ENCODE results near the gene PRPF4.
A peak's percentile ranks its signal among the peaks of the same experiment; 100 is the strongest.

PRPF4 gene

DNA sequence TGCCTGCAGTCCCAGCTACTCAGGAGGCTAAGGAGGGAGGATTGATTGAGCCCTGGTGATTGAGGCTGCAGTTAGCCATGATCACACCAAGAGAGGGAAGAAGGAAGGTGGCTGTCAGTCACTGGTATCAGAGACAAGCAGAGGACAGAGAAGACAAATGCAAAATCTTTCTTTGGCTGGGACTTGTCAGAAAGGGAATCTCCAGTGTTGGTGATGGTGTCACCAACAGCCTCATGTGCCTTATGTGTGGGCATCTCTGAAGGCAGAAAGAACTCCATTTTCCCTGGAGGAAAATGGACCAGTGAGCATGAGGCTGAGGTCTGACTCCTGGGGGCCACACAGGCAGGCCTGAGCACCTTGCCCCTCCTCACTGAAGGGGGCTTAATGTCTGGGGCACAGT lies 39.8 kb downstream of the PRPF4 start:
- DNase-seq = no peak

DNA sequence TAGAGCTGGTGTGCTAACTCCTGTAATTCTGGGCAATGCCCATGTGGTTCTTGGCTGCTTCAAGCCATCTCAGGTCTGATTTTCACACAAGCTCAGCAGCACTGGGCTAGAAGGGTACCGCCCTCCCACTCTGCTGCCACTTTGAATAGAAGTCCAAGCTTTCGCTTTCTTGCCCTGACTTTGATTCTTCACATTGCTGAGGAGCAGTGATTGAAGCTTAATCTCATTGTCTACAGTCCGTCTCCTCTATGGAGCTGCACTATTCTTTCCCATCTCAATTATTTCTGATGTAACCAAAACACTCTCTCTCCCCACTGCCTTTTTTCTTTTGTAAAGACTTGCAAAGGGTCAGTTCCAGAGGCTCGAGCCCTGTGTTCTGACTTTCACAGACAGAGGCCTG lies 40.6 kb downstream of the PRPF4 start:
- no peak for DNase-seq

- DNase-seq = no peak
Measured at GRCh38 chr9:113317777-113318176, 42.3 kb downstream of the PRPF4 start.

GRCh38 chr9:113319054-113319453 lies 43.6 kb downstream of the PRPF4 start:
- DNase-seq = no peak

DNA sequence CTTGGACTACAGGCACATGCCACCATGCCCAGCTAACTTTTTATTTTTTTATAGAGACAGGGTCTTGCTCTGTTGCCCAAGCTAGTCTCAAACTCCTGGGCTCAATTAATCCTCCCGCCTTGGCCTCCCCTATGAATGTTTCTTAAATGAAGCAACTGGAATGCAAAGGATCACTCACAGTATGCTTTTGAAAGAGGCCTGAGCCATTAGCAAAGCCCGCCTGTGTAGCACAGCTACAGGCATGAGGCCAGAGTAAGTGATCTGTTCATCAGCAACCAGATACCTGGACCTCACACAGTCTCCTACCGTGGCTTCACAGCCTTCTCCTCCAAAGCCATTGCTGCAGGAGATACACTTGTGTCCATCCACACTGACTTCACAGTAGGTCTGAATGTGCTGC lies 44.6 kb downstream of the PRPF4 start:
- no peak for DNase-seq

DNA sequence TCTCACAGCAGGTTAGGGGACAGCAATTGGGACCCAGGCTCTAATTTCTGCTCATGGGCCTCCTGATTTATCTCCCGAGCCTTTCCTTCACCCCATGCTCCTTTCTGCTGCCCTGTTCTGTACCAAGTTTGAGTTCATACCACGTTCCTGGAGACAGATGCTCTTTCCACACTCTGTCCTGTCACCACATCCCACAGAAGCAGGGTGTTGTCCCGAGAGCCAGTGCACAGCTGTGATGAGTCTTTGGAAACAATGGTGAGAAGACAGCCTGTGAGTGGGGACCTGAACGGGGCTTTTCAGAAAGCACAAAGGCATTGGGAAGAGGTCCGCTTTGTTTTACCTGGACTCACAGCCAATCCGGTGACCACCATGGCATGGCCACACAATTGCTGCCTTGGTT lies 47.2 kb downstream of the PRPF4 start:
- no peak for DNase-seq

- DNase-seq = no peak
Measured at GRCh38 chr9:113326230-113326629, 50.8 kb downstream of the PRPF4 start.

DNA sequence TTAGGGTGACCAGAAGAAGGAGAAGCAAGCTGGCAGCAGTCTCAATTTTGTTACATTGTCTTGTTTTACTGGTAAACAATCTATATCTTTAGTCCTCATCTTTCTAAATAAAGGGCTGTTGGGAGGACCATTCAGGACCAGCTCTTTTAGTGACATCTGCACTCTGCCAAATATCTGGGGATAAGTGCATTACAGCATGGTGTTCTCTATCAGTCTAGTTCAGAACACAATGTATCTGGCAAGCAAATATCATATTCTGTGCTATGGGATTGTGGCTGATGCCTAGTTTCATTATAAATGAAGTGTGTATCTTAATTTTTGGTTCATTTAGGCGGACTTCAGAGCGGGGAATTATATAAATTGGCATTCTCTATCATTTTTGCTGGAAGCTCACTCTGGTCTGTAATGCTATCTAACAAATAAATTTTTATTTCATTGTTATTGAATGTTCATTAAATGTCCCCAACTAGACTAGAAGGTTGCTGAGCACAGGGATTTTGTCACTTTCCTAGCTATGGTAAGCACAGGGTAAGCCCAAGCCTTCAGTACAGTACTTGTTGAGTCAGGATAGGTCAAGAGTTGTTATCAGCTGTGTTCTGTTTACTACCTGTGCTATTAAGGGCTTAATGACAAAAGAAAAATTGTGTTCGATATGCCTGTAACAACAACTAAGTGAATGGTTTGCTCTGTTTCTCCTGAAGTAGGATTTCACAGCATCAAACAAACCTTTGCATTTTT lies 52.8 kb downstream of the PRPF4 start:
- no peak for DNase-seq

DNA sequence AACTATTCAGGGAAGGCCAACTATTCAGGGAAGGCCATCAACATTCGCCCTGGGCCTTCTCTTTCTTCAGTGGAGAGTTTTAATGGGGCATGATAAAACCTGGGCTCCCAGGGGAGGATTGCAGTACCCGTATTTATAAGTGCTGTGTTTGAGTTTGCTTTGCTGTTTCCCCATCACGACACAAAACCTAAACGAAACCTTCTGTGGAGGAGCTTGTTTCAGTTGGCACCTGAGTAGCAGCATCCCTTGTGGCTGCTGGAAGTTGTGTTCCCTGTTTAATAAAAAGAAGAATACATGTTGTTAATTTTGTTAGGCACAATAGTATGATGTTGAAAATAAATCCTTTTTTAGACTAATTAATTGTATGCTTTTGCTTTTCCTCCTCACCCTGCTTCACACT lies 56.3 kb downstream of the PRPF4 start:
- DNase-seq = no peak

- DNase-seq = no peak
Measured at GRCh38 chr9:113337714-113338113, 62.3 kb downstream of the PRPF4 start.

DNA sequence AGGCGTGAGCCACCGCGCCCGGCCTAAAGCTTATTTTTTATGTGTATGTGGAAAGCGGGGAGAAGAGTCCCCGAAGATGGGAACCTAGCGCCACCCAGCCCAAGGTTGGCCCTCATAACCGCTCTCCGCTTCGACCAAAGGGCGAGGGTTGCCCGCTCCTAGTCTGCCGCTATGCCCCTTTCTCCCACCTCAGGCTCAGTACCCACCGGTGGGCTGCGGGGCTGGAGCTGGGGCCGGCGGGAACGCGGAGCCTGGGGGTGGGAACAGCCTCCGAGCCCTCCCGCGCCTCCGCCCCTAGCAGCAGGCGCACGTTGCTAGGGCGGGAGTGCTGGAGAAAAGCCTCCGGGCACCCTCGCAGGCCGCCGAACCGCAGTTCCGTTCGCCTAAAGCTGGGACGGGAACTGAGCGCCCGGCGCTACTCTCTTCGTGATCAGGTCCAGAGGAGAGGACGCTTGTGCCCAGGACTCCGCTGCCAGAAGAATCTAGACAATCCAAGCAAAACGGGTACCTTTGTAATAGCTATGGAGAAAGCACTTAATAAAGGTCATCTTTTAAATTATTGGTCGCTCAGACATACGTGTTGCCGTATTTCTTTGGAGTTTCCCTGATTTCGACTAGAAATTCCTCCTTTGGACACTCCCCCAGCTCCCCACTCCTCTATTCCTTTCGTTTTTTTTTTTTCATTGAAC lies 64.7 kb downstream of the PRPF4 start, which contains the start of gene WDR31:
Gene WDR31, minus strand, starts transcription at position 265 of the 689 bp plus-strand sequence. CDS start 8,253 bp downstream, outside the sequence.
- DNase-seq = peak; percentile 37

- DNase-seq = no peak
Measured at GRCh38 chr9:113341712-113342410, 66.4 kb downstream of the PRPF4 start.

Data from GOT3 (cell line).